Activated CD4-positive, alpha-beta T cell treated with anti-CD3 and anti-CD28 coated beads, Interleukin-2, amount 50 U/mL, for 1 hour (primary cell): ENCODE data around the gene PAMR1.
"Not testable (repeated sequence)": the region's sequence is repeated elsewhere in the genome, so short reads cannot be mapped to it uniquely, and the experiment has no call there.

Source experiments
- DNase-seq: peaks from one replicate; pipeline ENCODE4 v3.0.0-alpha.2; 2020

Gene PAMR1, protein sequence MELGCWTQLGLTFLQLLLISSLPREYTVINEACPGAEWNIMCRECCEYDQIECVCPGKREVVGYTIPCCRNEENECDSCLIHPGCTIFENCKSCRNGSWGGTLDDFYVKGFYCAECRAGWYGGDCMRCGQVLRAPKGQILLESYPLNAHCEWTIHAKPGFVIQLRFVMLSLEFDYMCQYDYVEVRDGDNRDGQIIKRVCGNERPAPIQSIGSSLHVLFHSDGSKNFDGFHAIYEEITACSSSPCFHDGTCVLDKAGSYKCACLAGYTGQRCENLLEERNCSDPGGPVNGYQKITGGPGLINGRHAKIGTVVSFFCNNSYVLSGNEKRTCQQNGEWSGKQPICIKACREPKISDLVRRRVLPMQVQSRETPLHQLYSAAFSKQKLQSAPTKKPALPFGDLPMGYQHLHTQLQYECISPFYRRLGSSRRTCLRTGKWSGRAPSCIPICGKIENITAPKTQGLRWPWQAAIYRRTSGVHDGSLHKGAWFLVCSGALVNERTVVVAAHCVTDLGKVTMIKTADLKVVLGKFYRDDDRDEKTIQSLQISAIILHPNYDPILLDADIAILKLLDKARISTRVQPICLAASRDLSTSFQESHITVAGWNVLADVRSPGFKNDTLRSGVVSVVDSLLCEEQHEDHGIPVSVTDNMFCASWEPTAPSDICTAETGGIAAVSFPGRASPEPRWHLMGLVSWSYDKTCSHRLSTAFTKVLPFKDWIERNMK

DNA sequence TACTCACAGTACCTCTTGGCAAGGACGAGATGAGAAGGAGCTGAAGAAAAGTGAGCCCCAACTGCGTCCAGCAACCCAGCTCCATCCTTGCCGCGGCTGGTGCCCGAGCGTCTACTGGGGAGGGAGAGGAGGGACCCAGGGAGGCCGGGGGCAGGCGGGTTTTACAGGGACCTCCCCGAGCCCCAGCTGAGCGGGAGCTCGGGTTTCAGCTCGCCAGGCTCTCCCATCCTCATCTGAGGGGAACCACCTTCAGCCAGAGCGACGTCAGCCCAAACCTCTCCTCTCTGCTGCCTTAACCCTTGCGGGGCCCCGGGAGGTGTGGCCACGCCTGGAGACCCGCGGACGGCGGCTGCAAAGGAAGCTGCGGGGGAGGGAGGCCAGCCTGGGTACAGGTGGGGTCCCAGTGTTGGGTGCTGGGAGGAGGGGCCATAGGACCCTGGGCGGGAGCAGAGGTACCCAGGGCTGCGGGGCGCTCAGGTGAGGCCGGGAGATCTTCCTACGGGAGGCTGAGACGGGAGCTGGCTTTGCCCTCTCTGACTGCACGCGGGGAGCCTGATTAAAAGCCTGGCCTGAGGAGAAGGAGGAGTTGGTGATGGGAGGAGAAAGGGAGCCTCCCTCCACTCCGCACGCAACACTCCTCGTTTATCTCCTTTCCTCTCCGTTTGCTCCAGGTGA is at the start of gene PAMR1:
TSS of gene PAMR1 (minus strand) at position 116 of the 675 bp plus-strand sequence. CDS start at position 85, 31 bp downstream.
- DNase-seq = no peak

- DNase-seq = no peak
Observed at GRCh38 chr11:35571696-35572095, 46.3 kb upstream of the PAMR1 start.

- no peak for DNase-seq
Observed at GRCh38 chr11:35567737-35568465, 42.5 kb upstream of the PAMR1 start.

- no peak for DNase-seq
Observed at GRCh38 chr11:35566885-35567284, 41.5 kb upstream of the PAMR1 start.

DNA sequence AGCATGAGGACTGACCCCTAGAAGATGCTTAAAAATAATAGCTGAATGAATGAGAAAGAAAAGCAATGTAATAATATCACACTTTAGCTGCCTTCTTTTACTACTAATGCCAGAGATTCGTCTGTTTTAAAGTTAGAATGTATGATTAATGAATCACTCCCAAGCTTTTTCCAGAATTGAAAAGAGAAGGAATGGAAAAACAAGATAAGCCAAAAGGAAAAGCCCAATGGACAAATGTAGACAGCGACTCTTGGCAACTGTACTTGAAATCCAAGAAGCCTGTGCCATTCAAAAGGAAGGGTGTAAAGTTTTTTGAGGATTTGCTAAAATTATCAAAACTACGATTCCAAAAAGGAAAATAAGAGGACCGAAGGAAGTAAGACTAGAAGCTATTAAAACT is 40.8 kb upstream of the PAMR1 start:
- DNase-seq = no peak

DNA sequence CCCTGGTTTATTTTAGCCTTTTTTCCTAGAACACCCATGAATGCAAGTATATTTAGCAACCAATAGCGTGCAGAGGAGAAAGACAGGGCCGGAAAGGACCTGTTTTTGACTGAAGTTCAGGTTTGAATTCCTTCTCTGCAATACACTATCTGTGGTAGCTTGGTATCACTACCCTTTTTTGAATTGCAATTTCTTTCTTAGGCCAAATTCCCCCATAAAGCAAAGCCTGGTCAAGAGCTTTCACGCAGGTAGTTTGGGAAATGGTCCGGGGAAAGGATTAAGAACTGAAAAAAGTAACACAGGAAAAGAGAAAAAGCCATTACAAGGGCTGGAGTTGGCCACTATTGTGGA is 38.8 kb upstream of the PAMR1 start:
- no peak for DNase-seq

GRCh38 chr11:35563484-35564244 is 38.2 kb upstream of the PAMR1 start:
- no peak for DNase-seq

- no peak for DNase-seq
Observed at GRCh38 chr11:35559949-35560348, 34.5 kb upstream of the PAMR1 start.

- DNase-seq = no peak
Observed at GRCh38 chr11:35558513-35558912, 33.1 kb upstream of the PAMR1 start.

DNA sequence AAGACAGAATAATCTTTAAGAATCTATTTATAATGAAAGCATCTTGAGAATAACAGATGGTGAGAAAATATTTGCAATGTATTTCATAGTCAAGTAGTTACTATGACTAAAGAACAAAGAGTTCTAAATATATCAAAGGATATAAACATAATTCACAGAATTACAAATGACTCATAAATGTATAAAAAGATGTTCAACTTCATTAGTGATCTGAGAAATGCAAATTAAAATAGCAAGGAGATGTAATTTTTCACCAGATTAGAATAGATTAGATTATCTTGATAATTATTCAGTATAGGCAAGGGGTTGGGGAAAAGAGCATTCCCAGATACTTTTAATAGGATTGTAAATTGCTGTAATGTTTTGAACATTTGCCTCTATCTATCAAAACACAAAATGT is 30.1 kb upstream of the PAMR1 start:
- DNase-seq = no peak

- no peak for DNase-seq
Observed at GRCh38 chr11:35554491-35555437, 29.3 kb upstream of the PAMR1 start.

DNA sequence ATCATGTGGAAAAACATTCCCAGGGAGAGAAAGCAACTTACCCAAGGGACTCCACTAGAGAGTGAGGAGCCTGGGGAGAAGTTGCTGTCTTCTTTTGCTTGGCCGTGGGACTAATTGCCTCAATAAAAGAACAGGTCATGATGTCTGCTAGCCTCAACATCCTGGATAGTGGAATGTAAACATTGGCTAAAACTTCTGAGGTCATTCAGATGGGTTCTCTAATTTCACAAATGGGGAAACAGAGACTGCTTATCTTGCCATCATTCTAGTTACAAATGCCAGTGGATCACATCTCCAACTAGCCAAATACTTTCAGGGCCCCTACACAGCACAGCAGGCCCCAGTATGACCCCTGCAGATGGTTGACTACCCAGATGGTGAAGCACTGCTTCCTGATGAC is 28.4 kb upstream of the PAMR1 start:
- DNase-seq = no peak

GRCh38 chr11:35553021-35553420 is 27.6 kb upstream of the PAMR1 start:
- no peak for DNase-seq

GRCh38 chr11:35552616-35553015 is 27.2 kb upstream of the PAMR1 start:
- DNase-seq = no peak

- DNase-seq = no peak
Observed at GRCh38 chr11:35550374-35551036, 25.1 kb upstream of the PAMR1 start.

DNA sequence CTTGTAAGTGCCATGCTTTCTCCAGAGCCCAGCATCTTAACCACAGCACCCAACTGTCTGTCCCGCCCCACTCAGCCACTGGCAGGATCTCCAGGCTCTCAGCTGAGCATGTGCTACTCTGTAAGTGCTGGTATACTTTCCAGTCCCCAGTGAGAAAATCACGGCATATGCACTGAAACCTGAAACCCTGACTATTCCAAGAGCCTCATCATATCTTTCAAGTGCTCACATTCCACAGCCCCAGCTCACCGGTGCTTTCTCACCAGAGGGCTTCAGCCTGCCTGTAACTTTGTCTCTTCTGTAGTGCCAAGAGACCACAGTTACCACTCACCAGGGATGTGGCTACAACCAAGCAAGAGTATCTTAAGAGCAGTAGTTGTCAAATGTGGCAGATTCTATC is 24.4 kb upstream of the PAMR1 start:
- DNase-seq = no peak

- no peak for DNase-seq
Observed at GRCh38 chr11:35548925-35549561, 23.6 kb upstream of the PAMR1 start.

GRCh38 chr11:35547995-35548394 is 22.6 kb upstream of the PAMR1 start:
- DNase-seq = not testable (repeated sequence)

DNA sequence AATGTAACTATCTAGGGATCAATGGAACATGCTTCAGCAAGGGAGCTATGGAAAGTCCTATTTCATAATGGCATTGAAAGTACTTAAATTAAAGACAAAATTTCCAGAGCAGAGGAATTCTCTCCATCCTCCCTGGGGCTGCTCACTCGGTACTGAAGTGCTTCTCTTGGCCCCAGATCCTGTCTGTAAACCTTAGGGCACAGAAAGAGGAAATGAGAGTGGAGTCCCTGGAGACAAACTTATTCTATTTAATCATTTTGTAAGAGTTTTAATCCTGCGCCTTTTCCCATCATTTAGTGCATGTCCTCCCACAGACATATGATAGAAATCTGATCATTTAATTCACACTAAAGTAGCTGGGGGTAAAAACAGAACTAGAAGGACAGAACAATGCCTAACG is 20.9 kb upstream of the PAMR1 start:
- no peak for DNase-seq

GRCh38 chr11:35545391-35546003 is 20.1 kb upstream of the PAMR1 start:
- DNase-seq = no peak
